ENCODE measurements around the gene HNRNPL.
"Not testable (repeated sequence)": the region's sequence is repeated elsewhere in the genome, so short reads cannot be mapped to it uniquely, and the experiment has no call there.

Gene HNRNPL

DNA sequence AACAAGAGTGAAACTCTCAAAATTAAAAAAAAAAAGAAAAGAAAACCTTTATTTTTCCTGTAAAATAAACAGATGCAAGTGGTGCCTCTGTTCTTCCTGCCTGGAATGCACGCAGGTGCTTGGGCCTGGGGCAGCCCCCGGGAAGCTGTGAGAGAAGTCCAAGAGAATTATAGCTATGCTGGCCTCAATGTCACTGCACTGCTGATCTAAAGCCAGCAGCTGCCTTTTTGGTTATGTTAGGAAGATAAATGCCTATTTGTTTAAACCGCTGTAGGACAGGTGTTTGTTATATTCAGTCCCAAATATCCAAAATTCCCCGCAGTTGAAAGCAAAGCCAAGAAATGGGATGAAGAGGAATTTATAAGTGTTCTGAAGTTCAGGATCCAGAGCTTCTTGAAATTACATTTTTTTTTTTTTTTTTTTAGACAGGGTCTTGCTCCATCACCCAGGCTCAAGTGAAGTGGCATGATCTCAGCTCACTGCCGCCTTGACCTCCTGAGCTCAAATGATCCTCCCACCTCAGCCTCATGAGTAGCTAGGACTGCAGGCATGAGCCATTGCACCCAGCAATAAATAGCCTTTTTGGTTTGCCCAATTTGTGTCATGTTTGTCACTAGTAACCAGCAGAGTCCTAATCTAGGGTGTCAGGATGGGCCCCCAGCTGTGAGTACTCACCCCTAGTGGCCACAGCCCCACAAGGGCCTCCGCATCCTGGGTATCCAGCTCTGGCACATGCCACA lies 26.0 kb upstream of the HNRNPL start:
- no peak overlapping the region for H3K27ac ChIP-seq (ENCODE audit: low read length)
- no peak overlapping the region for H3K9ac ChIP-seq (ENCODE audit: low read length)
- H3F3A ChIP-seq (ENCODE audit: insufficient read depth, low read length): peaks cover 21% of the 10 kb centered on the region

GRCh38 chr19:38873400-38873799 lies 23.6 kb upstream of the HNRNPL start:
- H3K9me3 ChIP-seq (replicated peaks; ENCODE audit: insufficient read depth, low read length); H3K4me2 ChIP-seq (ENCODE audit: low read depth, low read length); H3K27me3 ChIP-seq (replicated peaks; ENCODE audit: insufficient read depth, low read length); H3K36me3 ChIP-seq (replicated peaks; ENCODE audit: insufficient read depth, low read length); H3K9me2 ChIP-seq (replicated peaks; ENCODE audit: insufficient read depth, low read length); H3K4me1 ChIP-seq (ENCODE audit: low read length); H2AFZ ChIP-seq (ENCODE audit: low read length); DNase-seq; H3K4me3 ChIP-seq (ENCODE audit: low read length); H3K27ac ChIP-seq (ENCODE audit: low read length); H3K9ac ChIP-seq (ENCODE audit: low read length); H3K79me2 ChIP-seq (ENCODE audit: low read length); H4K20me1 ChIP-seq (ENCODE audit: insufficient read depth, low read length): not testable (repeated sequence)
- H3F3A ChIP-seq (ENCODE audit: insufficient read depth, low read length): peaks cover 13% of the 10 kb centered on the region

More for the DNA sequence above, 26.0 kb upstream of the HNRNPL start:
- TF ChIP-seq EZH2phosphoT487 (IDR thresholded peaks at IDR 0.05; ENCODE audit: low read length) (no peak), EZH2 (optimal IDR thresholded peaks at IDR 0.05; ENCODE audit: low read depth, low read length) (no peak), CTCF (IDR thresholded peaks at IDR 0.05; ENCODE audit: low read length) (no peak)
- Histone ChIP-seq H3K4me1 (ENCODE audit: low read length) (peaks cover 18% of the 10 kb centered on the region), H3K9me3 (replicated peaks; ENCODE audit: insufficient read depth, low read length) (no peaks in the 10 kb centered on the region), H3K27me3 (replicated peaks; ENCODE audit: insufficient read depth, low read length) (no peaks in the 10 kb centered on the region), H3K4me2 (ENCODE audit: low read depth, low read length) (no peak overlapping the region), H4K20me1 (ENCODE audit: insufficient read depth, low read length) (no peaks in the 10 kb centered on the region), H3K79me2 (ENCODE audit: low read length) (no peaks in the 10 kb centered on the region; the same call in 1 of the 2 replicates), H3K4me3 (ENCODE audit: low read length) (no peak overlapping the region), H2AFZ (ENCODE audit: low read length) (no peak overlapping the region), H3K36me3 (replicated peaks; ENCODE audit: insufficient read depth, low read length) (no peaks in the 10 kb centered on the region), H3K9me2 (replicated peaks; ENCODE audit: insufficient read depth, low read length) (no peaks in the 10 kb centered on the region)
- DNase-seq: no peak

GRCh38 chr19:38870612-38871011 lies 20.8 kb upstream of the HNRNPL start:
- Histone ChIP-seq H2AFZ (ENCODE audit: low read length) (no peak overlapping the region), H3K79me2 (ENCODE audit: low read length) (no peaks in the 10 kb centered on the region), H3K36me3 (replicated peaks; ENCODE audit: insufficient read depth, low read length) (no peaks in the 10 kb centered on the region), H3K4me3 (ENCODE audit: low read length) (no peak overlapping the region), H3K4me2 (ENCODE audit: low read depth, low read length) (no peak overlapping the region), H3K27ac (ENCODE audit: low read length) (no peak overlapping the region), H4K20me1 (ENCODE audit: insufficient read depth, low read length) (no peaks in the 10 kb centered on the region), H3K27me3 (replicated peaks; ENCODE audit: insufficient read depth, low read length) (no peaks in the 10 kb centered on the region), H3K9ac (ENCODE audit: low read length) (no peak overlapping the region), H3K9me2 (replicated peaks; ENCODE audit: insufficient read depth, low read length) (no peaks in the 10 kb centered on the region), H3K4me1 (ENCODE audit: low read length) (no peaks in the 10 kb centered on the region), H3F3A (ENCODE audit: insufficient read depth, low read length) (no peaks in the 10 kb centered on the region), H3K9me3 (replicated peaks; ENCODE audit: insufficient read depth, low read length) (no peaks in the 10 kb centered on the region)
- TF ChIP-seq EZH2 (optimal IDR thresholded peaks at IDR 0.05; ENCODE audit: low read depth, low read length) (no peak), CTCF (IDR thresholded peaks at IDR 0.05; ENCODE audit: low read length) (no peak), EZH2phosphoT487 (IDR thresholded peaks at IDR 0.05; ENCODE audit: low read length) (no peak)
- DNase-seq: no peak
